Measurements from ENCODE around the gene LRRC45.

The LRRC45 gene

GRCh38 chr17:82008258-82008940 is 14.7 kb upstream of the LRRC45 start:
- no peak for DNase-seq

DNA sequence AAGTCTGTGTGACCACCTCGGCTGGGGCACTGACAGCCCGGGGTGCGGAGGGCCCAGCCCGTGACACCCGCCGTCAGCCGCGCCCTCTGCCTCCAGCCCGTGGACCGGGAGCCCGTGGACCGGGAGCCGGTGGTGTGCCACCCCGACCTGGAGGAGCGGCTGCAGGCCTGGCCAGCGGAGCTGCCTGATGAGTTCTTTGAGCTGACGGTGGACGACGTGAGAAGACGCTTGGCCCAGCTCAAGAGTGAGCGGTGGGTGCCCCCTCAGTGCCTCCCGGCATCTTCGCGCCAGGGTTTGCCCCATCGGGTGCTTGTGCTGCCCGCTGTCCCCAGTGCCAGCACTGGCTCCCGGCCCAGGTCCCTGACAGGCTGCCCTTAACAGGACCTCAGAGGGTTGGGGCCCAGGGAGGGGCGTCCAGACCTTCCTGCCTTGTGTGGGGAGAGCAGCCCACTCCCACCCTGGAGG is 14.1 kb upstream of the LRRC45 start:
- no peak for DNase-seq

DNA sequence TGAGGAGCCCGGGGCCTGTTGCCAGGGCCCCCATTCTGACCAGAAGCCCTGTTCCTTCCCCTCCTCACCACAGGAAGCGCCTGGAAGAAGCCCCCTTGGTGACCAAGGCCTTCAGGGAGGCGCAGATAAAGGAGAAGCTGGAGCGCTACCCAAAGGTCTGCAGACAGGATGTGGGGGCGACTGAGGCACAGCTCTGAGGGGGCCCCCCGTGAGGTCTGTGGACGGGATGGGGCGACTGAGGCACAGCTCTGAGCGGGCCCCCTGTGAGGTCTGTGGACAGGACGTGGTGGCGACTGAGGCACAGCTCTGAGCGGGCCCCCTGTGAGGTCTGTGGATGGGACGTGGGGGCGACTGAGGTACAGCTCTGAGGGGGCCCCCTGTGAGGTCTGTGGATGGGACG is 13.7 kb upstream of the LRRC45 start:
- no peak for DNase-seq

DNA sequence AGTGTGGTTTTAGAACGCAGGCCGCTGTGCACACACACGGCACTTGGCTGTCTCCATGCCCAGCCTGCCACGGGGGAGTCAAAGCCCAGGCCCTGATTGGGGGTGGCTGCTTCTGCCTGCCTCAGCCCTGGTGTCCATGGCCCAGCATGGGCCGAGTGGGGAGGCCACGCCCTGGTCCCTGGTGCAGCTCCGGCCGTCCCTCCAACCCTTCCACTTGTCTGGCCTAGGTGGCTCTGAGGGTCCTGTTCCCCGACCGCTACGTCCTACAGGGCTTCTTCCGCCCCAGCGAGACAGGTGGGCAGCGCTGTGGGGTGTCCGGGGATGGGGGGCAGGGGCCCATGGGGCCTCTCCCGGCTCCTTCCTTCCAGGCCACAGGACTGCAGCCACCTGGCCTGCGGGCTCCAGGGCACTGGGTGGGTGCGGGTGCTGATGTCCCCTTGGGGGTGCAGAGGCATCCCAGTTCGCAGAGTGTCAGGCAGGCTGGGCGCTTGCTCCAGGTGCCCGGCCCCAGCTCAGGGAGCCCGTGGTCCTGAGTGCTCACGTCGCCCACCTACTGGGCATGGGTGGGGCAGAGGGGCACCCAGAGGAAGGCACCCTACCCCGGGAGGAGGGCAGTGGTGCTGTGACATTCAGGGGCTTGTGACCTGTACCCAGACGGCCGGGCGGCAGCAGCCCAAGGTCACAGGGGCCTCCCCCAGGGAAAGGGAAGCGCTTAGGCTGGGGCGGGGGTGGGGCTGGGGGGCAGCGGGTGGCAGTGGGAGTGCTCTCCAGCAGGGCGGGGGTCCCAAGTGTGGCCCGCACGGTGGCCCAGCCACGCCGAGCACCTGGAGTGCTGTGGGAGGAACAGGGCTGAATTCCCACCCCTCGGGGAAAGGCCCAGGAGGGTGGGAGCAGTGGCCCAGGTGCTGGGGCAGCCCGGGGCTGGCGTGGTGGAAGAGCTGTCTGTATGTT is 12.3 kb upstream of the LRRC45 start:
- DNase-seq = no peak

- DNase-seq = no peak
Observed at GRCh38 chr17:82011617-82012187, 11.4 kb upstream of the LRRC45 start.

- DNase-seq = no peak
Observed at GRCh38 chr17:82012261-82012639, 10.9 kb upstream of the LRRC45 start.

DNA sequence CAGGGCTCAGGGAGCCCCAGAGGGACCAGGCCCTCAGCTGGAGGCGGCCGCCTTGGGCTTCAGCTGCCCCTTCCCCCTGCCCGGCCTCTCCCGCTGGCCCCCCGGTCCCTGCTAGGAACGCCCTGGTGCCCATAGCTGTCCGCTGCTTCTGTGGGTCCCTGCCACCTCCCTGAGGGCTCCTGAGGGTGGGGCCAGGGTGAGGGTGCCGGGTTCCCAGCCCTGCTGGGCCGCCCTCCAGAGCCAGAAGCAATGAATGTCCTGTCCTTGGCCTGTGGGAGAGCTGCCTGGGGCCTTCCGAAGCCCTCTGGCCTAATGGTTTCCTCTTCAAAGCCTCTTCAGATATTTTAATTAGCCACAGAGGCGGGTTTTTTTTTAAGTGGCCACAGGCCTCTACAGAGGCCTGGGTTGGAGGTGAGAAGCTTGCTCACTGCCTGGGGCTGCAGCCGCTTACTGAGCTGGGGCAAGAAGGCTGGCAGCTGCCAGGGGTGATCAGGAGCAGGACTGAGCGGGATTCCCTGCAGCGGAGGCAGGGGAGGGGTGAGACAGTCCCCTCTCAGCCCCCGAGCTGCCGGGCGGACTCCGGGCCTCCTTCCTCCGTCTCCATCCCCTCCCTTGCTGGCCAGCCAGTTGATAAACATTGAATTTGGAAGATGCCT is 10.3 kb upstream of the LRRC45 start:
- no peak for DNase-seq

GRCh38 chr17:82013341-82013740 is 9.8 kb upstream of the LRRC45 start:
- no peak for DNase-seq

GRCh38 chr17:82013772-82014321 is 9.3 kb upstream of the LRRC45 start:
- no peak for DNase-seq

DNA sequence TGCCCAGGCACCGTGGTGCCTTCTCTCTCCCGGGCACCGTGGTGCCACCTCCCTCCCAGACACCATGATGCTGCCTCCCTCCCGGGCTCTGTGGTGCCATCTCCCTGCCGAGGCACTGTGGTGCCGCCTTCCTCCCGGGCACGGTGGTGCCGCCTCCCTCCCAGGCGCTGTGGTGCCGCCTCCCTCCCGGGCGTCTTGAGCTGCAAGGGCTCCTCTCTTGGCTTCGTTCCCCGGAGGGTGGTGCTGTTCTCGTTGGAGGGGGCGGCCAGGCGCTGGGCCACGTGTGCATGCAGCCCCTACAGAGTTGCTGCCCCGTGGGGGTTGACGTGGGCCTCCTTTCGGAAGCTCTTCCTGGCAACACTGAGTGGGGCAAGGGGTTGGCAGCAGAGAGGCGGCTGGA is 8.7 kb upstream of the LRRC45 start:
- no peak for DNase-seq

GRCh38 chr17:82014971-82015310 is 8.2 kb upstream of the LRRC45 start:
- no peak for DNase-seq

GRCh38 chr17:82015311-82015971 is 7.7 kb upstream of the LRRC45 start:
- no peak for DNase-seq

GRCh38 chr17:82016061-82016874 is 6.8 kb upstream of the LRRC45 start:
- no peak for DNase-seq

DNA sequence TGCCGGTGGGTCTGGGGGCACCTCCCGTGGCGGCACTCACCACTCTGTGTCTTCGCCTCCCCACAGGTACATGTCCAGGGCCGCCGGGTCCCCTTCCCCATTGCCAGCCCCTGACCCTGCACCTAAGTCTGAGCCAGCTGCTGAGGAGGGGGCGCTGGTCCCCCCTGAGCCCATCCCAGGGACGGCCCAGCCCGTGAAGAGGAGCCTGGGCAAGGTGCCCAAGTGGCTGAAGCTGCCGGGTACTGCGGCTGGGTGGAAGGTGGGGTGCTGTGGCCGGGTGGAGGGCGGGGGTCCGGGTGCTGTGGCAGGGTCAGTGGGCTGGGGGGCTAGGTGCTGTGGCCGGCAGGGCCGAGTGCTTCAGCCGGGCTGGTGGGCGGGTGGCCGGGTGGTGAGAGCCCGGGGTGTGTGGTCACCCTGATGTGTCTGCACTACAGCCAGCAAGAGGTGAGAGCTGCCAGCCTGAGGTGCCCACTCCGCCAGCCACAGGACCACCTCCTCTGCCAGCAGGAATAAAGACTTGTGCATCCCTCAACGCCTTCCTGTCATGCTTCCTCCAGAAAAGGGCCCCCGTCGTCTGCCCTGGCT is 6.1 kb upstream of the LRRC45 start:
- no peak for DNase-seq

- DNase-seq = no peak
Observed at GRCh38 chr17:82017612-82018151, 5.4 kb upstream of the LRRC45 start.

GRCh38 chr17:82018152-82018988 is 4.7 kb upstream of the LRRC45 start:
- DNase-seq = no peak

DNA sequence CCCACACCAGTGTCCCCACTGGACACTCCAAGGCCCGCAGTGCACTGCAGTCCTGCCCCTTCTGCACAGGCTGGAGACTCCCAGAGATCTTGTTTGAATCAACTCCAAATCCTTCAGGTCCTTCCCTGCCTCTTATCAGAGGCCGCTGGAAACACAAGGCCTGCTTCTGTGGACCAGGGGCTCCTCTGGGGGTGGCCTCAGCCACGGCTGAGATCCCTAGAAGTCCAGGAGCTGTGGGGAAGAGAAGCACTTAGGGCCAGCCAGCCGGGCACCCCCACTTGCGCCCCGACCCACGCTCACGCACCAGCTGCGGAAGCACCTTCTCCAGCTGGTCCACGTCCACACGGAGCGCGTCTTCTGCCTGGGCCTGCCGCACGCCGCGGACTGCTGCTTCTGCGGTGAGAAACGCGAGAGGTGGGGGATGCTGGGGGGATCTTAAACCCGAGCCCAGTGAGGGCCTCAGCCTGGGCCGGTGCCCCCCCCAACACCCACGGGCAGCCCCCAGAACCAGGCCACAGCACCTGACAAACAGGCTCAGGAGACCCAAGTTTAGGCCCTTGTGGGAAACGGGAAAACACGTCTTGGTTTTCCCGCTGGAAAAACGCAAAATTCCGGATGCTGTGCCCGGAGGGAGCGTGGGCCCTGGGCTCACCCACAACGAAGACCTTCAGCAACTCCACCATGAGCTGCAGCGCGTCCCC is 4.0 kb upstream of the LRRC45 start:
- DNase-seq = no peak

DNA sequence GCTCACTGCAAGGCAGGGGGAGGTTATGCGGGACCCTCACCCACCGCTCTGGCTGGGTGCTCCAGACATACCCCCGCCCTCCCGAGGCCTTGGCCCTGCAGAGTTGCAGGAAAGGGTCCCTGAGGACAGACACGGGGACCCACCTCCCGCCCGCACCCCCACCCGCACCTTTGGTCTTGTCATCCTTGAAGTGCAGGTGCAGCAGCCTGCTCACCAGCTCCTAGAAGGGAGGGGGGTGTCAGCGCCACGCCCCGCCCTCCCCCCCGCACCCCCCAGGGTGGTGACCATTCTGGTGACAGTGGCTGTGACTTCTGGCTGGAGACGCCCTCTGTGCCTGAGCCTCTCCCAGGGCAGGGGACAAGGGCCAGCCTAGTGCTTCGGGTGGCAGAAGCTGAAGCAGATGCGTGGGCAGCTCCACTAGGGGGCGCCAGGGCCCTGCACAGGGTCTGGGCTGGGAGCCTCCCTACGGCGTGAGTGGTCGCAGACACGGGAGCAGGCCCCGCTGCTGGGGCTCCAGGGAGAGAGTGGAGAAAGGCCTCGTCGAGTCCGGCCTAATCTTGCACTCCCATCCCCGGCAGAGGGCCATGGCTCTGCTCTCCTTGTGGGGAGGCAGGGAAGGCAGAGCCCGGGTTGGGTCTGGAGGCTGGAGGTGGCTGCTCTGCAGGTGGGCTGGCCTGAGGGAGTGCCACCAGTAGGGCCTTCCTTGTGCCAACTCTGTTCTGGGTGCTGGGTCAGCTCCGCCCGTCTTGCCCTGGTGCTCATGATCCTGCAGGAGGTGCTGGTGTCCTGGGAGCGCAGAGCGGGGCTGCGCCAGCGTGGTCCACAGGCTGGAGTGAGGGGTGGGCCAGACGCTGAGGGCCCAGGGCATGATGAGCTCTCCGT is 3.2 kb upstream of the LRRC45 start:
- peak; percentile 58 for DNase-seq

All from CD4-positive, alpha-beta T cell treated with Interleukin-21 for 1 hour (primary cell).